HG03354 (cell line): ENCODE results near the gene FBXO5.

Source experiments
- ATAC-seq: cut with Tn5 transposase; IDR thresholded peaks from one replicate; pipeline ENCODE4 v1.9.1; 2021; ENCODE audit warnings: mild to moderate bottlenecking; ENCODE audit not compliant: unreplicated experiment, poor library complexity, severe bottlenecking

The FBXO5 gene

DNA sequence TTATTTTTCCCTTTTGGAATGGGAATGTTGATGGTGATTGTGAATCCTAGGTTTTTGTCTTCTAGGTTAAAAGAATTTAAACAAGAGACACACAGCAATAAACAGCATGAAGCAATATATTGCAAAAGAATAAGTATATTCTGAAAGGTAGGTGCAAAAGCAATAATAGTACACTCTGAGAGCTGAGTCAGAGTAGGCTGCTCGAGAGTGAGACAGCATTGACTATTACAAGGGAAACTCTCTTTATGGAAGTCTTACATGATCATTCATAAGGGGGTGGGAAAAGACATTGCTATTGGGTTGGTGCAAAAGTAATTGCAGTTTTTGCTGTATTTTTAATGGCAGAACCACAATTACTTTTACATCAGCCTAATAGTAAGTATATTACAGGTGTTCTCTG, 25.0 kb downstream of the FBXO5 start:
- no peak for ATAC-seq

DNA sequence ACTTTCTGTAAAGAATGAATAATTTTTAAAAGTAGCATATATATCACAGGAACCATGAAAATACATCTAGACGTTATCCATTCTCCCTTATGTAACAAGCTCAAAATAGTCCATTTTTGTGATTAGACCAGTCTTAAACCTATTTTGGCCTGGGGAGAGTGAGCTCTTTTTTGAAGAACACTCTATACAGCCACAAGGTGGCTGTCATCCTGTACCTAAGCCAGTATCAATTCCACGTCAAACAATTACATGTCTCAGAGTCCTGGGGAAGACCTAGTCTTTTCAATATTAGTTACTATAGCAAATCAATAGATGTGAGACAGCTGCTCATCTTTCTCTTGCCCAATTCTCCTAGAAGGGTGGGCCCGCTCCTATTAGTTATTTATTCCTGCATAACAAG, 28.4 kb downstream of the FBXO5 start:
- ATAC-seq: no peak

DNA sequence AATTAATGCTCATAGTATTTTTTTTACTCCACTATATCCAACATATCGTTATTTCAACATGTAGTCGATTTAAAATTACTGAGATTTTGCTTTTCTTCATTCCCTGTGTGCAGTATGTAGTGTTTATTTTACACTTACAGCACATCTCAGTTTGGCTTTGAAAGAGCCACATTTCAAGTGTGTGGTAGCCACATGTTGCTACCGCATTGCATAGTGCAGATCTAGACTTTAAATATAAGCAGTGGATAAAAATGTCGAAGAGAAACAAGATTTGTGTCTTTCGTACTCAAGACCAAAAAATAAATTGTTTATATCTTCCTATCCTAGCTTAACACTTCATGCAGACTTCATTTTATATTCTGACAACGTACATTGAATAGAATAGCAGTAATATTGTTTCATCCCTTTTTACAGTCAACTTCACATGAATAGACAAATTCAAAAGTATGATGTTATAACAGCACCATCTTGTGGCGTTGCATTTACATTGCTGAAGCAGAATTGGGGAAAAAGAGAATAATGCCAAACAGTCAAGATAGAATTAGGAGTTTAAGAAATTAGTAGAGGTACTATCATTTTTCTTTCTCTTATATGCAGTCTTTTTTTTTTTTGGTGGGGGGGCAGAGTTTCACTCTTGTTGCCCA, 29.9 kb downstream of the FBXO5 start:
- no peak for ATAC-seq

GRCh38 chr6:152952045-152952444, 30.8 kb downstream of the FBXO5 start:
- ATAC-seq: no peak

DNA sequence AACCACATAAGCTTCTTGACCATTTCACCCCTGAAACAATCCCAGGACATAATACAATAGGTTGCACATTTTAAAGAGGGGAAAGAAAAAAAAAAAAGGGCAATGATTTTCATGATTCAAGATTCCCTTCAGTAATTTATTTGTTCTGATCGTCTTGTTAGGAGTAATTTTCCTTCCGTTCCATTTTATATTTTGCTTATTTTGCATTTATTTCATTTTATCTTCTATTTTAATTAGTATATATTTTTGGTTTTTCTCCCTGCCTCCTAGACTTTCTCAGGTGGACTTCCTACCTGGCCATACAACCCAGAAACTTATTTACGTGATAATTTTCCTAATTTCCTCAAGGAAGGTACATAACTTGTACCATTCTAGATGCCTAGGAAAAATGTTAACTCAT, 32.6 kb downstream of the FBXO5 start:
- ATAC-seq: no peak

DNA sequence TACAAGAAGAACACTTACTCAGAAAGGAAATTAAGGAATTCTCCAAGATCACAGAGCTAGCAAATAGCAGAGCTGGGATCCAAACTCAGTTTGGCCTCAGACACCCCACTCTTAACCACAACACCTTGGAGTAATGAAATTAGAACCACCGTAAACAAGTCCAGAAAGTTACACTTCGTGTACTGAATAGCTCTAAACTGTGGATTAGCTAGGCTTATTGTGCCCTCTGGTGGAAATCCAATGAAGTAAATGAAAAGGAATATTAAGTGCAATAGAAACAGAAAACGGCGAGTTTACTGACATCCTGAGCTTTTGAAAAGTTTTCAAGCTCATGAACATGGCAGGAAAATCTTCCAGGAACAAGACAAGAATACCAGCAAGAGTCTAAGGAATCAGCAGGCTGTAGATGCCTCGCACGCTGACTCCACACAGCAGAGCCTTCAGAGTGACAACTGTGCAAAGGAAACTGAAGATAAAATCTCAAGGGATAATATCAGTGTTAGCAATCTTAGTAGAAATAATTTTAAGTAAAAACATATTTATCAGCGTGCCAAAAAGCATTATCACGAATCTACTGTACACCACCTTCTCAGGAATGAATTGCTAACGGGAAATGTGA, 34.6 kb downstream of the FBXO5 start:
- ATAC-seq: peak; percentile 87

- ATAC-seq: no peak
Measured at GRCh38 chr6:152946995-152947394, 35.8 kb downstream of the FBXO5 start.

- ATAC-seq: no peak
Measured at GRCh38 chr6:152946484-152946883, 36.4 kb downstream of the FBXO5 start.

DNA sequence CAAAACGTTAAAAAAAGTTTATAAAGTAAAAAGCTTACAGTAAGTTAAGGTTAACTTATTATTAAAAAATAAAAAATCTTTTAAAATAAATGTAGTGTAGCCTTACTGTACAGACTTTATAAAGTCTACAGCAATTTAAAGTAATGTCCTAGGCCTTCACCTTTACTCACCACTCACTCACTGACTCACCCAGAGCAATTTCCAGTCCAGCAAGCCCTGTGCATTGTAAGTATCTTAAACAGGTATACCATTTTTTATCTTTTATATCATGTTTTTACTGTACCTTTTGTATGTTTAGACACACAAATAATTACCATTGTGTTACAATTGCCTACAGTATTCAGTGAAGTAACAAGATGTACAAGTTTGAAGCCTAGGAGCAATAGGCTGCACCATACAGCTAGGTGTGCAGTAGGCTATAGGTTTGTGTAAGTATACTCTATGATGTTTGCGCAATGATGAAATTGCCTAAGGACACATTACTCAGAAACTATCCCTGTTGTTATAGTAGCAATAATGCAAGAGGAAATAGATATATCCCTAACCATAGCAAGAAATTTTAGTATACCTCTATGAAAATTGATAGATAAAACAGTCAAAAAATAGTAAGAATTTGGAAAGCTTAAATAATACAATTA, 39.5 kb downstream of the FBXO5 start:
- no peak for ATAC-seq

- no peak for ATAC-seq
Measured at GRCh38 chr6:152942319-152942869, 40.4 kb downstream of the FBXO5 start.

DNA sequence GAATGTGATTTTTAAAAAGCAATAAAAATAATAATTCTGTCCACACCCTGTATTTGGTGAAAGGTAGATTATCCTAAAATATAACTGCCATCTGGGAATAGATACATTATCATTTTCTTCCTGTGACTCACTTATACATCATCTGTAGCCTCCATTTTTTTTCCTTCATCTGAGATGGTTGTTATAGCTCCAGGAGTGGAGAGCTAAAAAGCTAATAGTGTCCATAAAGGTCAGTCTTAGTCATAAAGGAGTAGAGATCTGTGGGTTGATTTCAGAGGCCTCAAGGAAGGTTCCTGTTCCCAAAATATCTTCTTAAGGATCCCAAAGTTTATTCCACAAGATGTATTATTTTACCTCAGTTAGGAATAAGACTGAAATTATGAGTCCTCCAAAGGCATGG, 41.1 kb downstream of the FBXO5 start:
- ATAC-seq: no peak

GRCh38 chr6:152932865-152933264, 50.0 kb downstream of the FBXO5 start:
- ATAC-seq: no peak

DNA sequence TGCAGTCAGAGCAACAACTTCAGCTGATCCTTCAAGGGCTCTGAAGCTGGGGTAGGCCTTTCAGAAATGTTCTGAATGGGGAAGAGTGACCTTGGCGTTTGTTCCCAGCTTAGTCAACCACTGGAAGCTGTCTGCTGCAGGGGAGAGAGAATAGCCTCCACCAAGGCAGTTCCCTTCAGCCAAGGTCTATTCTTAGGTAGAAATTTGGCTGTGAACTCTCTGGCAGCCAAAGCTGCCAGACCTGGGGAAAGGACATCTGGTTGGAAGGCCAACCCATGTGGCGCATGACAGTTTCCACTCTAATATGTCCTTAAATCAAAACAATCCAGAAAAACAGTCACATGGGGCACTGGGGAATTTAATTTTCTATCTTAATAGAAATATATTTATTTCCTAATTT, 60.1 kb downstream of the FBXO5 start:
- no peak for ATAC-seq
